Endothelial cell of umbilical vein (primary cell): ENCODE measurements around the gene AZU1. TPM values are rescaled to one million over a fixed set of nuclear protein-coding genes. Genes with fewer than 3 reads are reported as not detected.
A peak's percentile ranks its signal among the peaks of the same experiment; 100 is the strongest.

Source experiments
- BruUV-seq: library from RNA; stranded (reverse); fragments of 400-500 nt; replicated peaks from 2 replicates; lab custom pipeline; 2021; lab: Mats Ljungman, UMichigan
- CTCF ChIA-PET: fragments of 300-600, 350-600 bp; sonication (Branson Sonifier 250); formaldehyde crosslinking; loops from one replicate; lab custom pipeline; 2021; ENCODE audit warnings: antibody characterized with exemption, inconsistent platforms; lab: Charles Lee
- POLR2A ChIA-PET: fragments of 300-600, 350-600 bp; sonication (Branson Sonifier 250); formaldehyde crosslinking; loops from one replicate; lab custom pipeline; 2021; ENCODE audit warnings: antibody characterized with exemption, inconsistent platforms; lab: Charles Lee
- DNase-seq: peaks from one replicate; pipeline ENCODE4 v3.0.0-alpha.2; 2011; ENCODE audit warnings: low read depth, low spot score
- FAIRE-seq: peaks from 2 replicates; lab custom pipeline; 2011; peaks lifted over from hg19 to GRCh38; lab: Jason Lieb, UNC
- H2AFZ ChIP-seq: 2 replicates; pipeline ENCODE4 v1.6.0; 2012; ENCODE audit warnings: low read depth, low read length, control low read depth, inconsistent platforms
- H3K27ac ChIP-seq: 2 replicates; pipeline ENCODE4 v1.5.1; 2011; ENCODE audit warnings: low read depth, mild to moderate bottlenecking, control low read depth, low read length, moderate library complexity; ENCODE audit not compliant: insufficient read depth
- H3K27me3 ChIP-seq, 2 experiments: 2 replicates each; pipeline versions ENCODE4 v1.6.0 to v1.6.1; 2011; ENCODE audit warnings: low read length in 2 of 2, mixed read lengths in 1 of 2; ENCODE audit not compliant: control insufficient read depth in 2 of 2, insufficient read depth in 2 of 2
- H3K36me3 ChIP-seq, 2 experiments: 2 replicates in 1 of 2; 3 replicates in 1 of 2; pipeline ENCODE4 v1.5.1; 2011; ENCODE audit warnings: low read length in 2 of 2, mild to moderate bottlenecking in 1 of 2, moderate library complexity in 1 of 2; ENCODE audit not compliant: control insufficient read depth in 2 of 2, insufficient read depth in 2 of 2; ENCODE audit errors: extremely low read depth in 1 of 2
- H3K4me1 ChIP-seq: 3 replicates; pipeline ENCODE4 v1.5.1; 2011; ENCODE audit warnings: mild to moderate bottlenecking, low read length; ENCODE audit not compliant: control insufficient read depth, insufficient read depth; ENCODE audit errors: extremely low read depth
- H3K4me2 ChIP-seq: 2 replicates; pipeline ENCODE4 v1.6.1; 2011; ENCODE audit warnings: low read length, control low read depth, mixed read lengths; ENCODE audit not compliant: insufficient read depth
- H3K4me3 ChIP-seq, 3 experiments: fragments of 200-600 bp in 1 of 3; sonication (generic), shearing (Covaris generic) in 1 of 3; replicated peaks in 1 of 3; 2 replicates each; pipeline ENCODE4 v1.5.1; 2011 to 2016; ENCODE audit warnings: control low read depth in 3 of 3, low read length in 3 of 3, mild to moderate bottlenecking in 2 of 3, inconsistent platforms in 1 of 3, low read depth in 1 of 3, moderate library complexity in 1 of 3; ENCODE audit not compliant: insufficient read depth in 1 of 3
- H3K79me2 ChIP-seq: 2 replicates; pipeline ENCODE4 v1.6.0; 2012; ENCODE audit warnings: low read length, inconsistent platforms; ENCODE audit not compliant: control insufficient read depth, insufficient read depth
- H3K9ac ChIP-seq: replicated peaks from 2 replicates; pipeline ENCODE3; 2011; ENCODE audit warnings: low read length, control low read depth; ENCODE audit not compliant: insufficient read depth; ENCODE audit errors: extremely low read depth
- H3K9me1 ChIP-seq: replicated peaks from 3 replicates; pipeline ENCODE4 v1.6.0; 2011; ENCODE audit warnings: mild to moderate bottlenecking, low read length; ENCODE audit not compliant: control insufficient read depth, insufficient read depth; ENCODE audit errors: extremely low read depth
- H3K9me3 ChIP-seq: replicated peaks from 2 replicates; pipeline ENCODE4 v1.5.1; 2012; ENCODE audit warnings: low read length, inconsistent platforms; ENCODE audit not compliant: control insufficient read depth, insufficient read depth
- H4K20me1 ChIP-seq: replicated peaks from 2 replicates; pipeline ENCODE3; 2011; ENCODE audit warnings: mild to moderate bottlenecking, low read length; ENCODE audit not compliant: control insufficient read depth, insufficient read depth; ENCODE audit errors: extremely low read depth
- CTCF ChIP-seq, 2 donors: IDR thresholded peaks; 1 replicate in 1 of 2; 2 replicates in 1 of 2; pipeline ENCODE4 v1.5.1; 2011; ENCODE audit warnings: low read length in 2 of 2, mild to moderate bottlenecking in 2 of 2, moderate library complexity in 2 of 2, control low read depth in 1 of 2, inconsistent platforms in 1 of 2, low read depth in 1 of 2; ENCODE audit not compliant: insufficient read depth in 1 of 2; ENCODE audit errors: extremely low read depth in 1 of 2
- EZH2 ChIP-seq: IDR thresholded peaks from 2 replicates; pipeline ENCODE4 v1.6.1; 2012; ENCODE audit warnings: borderline replicate concordance, low read depth, mild to moderate bottlenecking, moderate library complexity, low read length, inconsistent platforms; ENCODE audit not compliant: severe bottlenecking
- FOS ChIP-seq: IDR thresholded peaks from 2 replicates; pipeline ENCODE4 v1.6.1; 2011; ENCODE audit warnings: mild to moderate bottlenecking, low read length, moderate library complexity, borderline replicate concordance; ENCODE audit not compliant: insufficient read depth
- GATA2 ChIP-seq: IDR thresholded peaks from 2 replicates; pipeline ENCODE4 v1.7.0; 2011; ENCODE audit warnings: low read depth, mild to moderate bottlenecking, moderate library complexity, mixed read lengths, low read length; ENCODE audit not compliant: insufficient read length, insufficient read depth
- JUN ChIP-seq: IDR thresholded peaks from 2 replicates; pipeline ENCODE4 v1.6.1; 2011; ENCODE audit warnings: borderline replicate concordance, low read depth; ENCODE audit not compliant: insufficient read length, insufficient read depth
- MAX ChIP-seq: IDR thresholded peaks from 2 replicates; pipeline ENCODE4 v1.6.1; 2011; ENCODE audit not compliant: insufficient read depth, insufficient read length
- MYC ChIP-seq: IDR thresholded peaks from one replicate; pipeline ENCODE4 v1.6.1; 2011; ENCODE audit warnings: mild to moderate bottlenecking, low read depth, low read length
- POLR2A ChIP-seq: IDR thresholded peaks from 2 replicates; pipeline ENCODE4 v1.6.1; 2012; ENCODE audit warnings: low read depth, mild to moderate bottlenecking, control low read depth, low read length
- POLR2AphosphoS5 ChIP-seq: IDR thresholded peaks from 2 replicates; pipeline ENCODE4 v1.6.1; 2012; ENCODE audit warnings: low read depth, mild to moderate bottlenecking, control low read depth, low read length, moderate library complexity; ENCODE audit not compliant: insufficient read depth
- dilution Hi-C: fragments of 300-500 bp; cut with MboI; formaldehyde crosslinking; loops from one replicate; pipeline ENCODE4 v1.15.0; 2019; ENCODE audit warnings: low sequenced_read_pairs; ENCODE audit not compliant: extremely low pct_ligation_motif_present
- intact Hi-C: fragments of 100-400 bp; cut with micrococcal nuclease; formaldehyde crosslinking; loops from one replicate; pipeline ENCODE4 v1.10.0; 2022
- polyA plus RNA-seq, 4 experiments: library from polyadenylated mRNA; depleted of rRNA in 3 of 4; stranded (reverse) in 3 of 4; unstranded in 1 of 4; fragments of >200 nt; gene quantifications; 2 replicates each; pipeline versions ENCODE4 v1.2.1 to v1.2.3, GENCODE V29; 2011 to 2012; ENCODE audit warnings: missing spikeins in 1 of 4
- total RNA-seq: library from RNA; stranded (reverse); gene quantifications from 2 replicates; pipeline ENCODE4 v1.2.3, GENCODE V29; 2021

AZU1 gene
- total and polyA plus RNA-seq, 2 donors (not counting 3 experiments of a cell fraction or from before 2014, with no cell fraction given) = 0.12 TPM; not detected in 1

- Histone ChIP-seq H2AFZ (no peak overlapping the region), H3K9ac (no peak overlapping the region), H3K9me3 (no peaks in the 10 kb centered on the region), H3K27me3 (no peaks in the 10 kb centered on the region), H3K9me1 (no peaks in the 10 kb centered on the region), H4K20me1 (no peaks in the 10 kb centered on the region), H3K4me2 (no peak overlapping the region), H3K4me1 (peaks cover 9% of the 10 kb centered on the region), H3K27ac (no peak overlapping the region), H3K79me2 (no peaks in the 10 kb centered on the region), H3K36me3 (peaks cover 0 to 24% of the 10 kb centered on the region in 2 experiments), H3K4me3 (no peak overlapping the region)
- peak; percentile 34 for DNase-seq
- CTCF ChIA-PET = interaction anchor here (1.2 to 2.0 kb wide), 2 partner anchors 9 to 16 kb away, joined by 4 to 7 read pairs; no protein-coding TSS in a partner anchor
- intact Hi-C loops (no loop called here), dilution Hi-C loops (no loop called here)
- FAIRE-seq = peak; percentile 35
- BruUV-seq = no TSS peak
- POLR2A ChIA-PET = no interaction called here
- TF ChIP-seq FOS (no peak), POLR2AphosphoS5 (no peak), EZH2 (no peak), POLR2A (no peak), MAX (no peak), JUN (no peak), MYC (no peak), GATA2 (no peak), CTCF (IDR thresholded peaks at IDR 0.05; ENCODE audit: extremely low read depth in 1 of 2, insufficient read depth in 1 of 2, low read depth in 1 of 2, low read length in 2 of 2) (no peak)
Measured at GRCh38 chr19:872266-872951, 44.8 kb downstream of the AZU1 start.
